Measurements from ENCODE around the gene KLF17.
"Not testable (repeated sequence)": the region's sequence is repeated elsewhere in the genome, so short reads cannot be mapped to it uniquely, and the experiment has no call there.

The KLF17 gene

DNA sequence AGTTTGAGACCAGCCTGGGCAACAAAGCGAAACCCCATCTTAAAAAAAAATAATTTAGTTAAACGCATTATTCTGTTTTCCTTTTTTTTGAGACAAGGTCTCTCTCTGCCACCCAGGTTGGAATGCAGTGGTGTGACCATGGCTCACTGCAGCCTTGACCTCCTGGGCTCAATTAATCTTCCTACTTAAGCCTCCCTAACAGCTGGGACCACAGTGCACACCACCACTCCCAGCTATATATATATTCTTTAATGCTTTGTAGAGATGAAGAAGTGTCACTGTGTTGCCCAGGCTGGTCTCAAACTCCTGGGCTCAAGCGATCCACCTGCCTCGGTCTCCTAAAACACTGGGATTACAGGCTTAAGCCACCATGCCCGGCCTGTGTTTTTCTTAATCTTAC, 7.7 kb upstream of the KLF17 start:
- no peak for FAIRE-seq

DNA sequence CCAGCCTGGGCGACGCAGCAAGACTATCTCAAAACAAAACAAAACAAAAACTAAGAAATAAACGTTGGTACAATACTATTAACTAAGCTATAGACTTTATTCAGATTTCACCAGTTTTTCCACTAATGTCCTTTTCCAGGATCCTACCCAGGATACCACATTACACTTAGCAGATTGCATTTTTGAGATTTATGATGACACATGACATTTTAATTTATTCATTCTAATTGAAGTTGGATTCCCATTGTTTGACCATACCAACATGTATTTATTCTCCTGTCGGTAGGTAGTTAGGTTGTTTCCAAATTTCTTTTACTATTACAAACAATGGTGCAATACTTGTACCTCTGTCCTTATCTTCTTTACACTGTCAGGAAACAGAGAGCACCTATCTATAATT, 6.8 kb upstream of the KLF17 start:
- FAIRE-seq = no peak

DNA sequence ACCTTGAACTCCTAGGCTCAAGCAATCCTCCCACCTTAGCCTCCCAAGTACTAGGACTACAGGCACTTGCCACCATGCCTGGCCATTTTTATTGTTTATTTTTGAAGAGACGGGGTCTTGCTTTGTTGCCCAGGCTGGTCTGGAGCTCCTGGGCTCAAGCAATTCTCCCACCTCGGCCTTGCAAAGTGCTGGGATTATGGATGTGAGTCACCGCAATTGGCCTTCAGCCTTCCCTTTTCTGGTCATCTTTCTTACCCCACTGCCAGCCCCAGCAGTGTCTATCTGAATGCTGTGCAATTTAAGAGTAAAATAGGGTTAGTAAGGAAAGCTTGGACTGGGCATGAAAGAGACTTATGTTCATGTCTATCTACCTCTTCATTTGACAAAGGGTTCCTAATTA, 6.1 kb upstream of the KLF17 start:
- no peak for FAIRE-seq

DNA sequence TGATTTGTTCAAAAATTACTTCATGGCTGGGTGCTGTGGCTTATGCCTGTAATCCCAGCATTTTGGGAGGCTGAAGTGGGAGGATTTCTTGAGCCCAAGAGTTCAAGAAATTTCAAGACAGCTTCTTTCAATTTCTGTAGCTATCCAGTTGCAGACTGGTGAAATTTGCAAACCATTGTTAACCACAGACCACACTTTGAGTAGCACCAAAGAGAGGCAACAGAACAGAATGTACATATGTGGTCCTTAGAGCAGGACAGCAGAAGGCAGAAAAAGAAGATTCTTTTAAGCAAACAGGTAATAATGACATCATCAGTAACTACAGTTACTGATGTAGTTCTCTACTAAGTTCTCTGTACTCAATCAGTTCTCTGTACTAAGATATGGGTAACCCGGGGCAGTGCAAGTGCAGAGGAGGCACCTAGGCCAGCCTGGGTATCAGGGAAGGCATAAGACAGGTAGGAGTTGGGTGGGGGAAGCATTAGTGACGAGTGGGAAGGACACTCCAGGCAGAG, 5.5 kb upstream of the KLF17 start:
- no peak for FAIRE-seq

DNA sequence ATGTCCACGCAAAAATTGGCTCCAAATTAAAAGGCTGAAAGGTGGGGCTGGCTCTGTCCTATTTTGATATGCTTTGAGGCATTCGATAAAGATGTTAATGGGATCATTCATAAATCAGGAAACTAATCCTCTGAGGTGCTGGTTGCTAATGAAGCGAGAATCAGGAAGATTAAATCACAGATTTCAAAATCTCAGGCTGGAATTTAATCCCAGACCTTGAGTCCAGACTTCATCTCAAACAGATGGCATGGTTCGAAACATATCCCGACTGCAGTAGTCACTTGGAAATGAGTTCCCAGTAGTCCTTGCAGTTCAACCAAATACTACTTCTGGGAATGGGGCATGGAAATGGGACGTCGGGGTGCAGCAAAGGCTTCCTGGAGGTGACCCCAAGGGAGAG, 4.5 kb upstream of the KLF17 start:
- no peak for FAIRE-seq

DNA sequence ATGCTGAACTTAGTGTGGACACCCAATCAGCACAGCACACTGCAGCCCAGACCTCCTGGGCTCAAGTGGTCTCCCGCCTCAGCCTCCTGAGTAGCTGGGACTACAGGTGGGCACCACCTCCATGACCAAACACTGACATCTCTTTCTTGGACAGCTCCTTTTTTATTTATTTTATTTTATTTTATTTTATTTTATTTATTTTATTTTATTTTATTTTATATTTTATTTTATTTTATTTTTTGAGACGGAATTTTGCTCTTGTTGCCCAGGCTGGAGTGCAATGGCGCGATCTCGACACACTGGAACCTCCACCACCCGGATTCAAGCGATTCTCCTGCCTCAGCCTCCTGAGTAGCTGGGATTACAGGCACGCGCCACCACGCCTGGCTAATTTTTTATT, 1.3 kb upstream of the KLF17 start:
- FAIRE-seq = not testable (repeated sequence)

DNA sequence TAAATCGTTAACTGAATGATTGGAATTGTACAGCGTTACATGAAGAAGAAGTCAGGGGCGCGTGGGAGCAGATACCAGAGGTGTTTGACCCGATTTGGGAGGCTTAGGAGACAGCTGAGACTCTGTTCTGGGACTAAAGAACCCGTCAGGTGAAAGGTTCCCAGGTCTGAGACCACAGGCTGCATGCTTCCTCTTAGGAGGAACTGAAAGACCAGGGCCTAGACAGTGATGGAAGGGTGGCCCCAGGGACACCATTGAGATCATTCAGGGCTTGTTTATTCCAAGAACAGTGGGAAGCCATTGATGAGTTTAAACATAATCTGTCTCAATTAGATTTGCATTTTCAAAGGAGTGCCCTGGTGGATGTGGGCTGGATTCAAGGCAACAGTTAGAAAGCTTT, 904 bp downstream of the KLF17 start:
- FAIRE-seq = no peak

DNA sequence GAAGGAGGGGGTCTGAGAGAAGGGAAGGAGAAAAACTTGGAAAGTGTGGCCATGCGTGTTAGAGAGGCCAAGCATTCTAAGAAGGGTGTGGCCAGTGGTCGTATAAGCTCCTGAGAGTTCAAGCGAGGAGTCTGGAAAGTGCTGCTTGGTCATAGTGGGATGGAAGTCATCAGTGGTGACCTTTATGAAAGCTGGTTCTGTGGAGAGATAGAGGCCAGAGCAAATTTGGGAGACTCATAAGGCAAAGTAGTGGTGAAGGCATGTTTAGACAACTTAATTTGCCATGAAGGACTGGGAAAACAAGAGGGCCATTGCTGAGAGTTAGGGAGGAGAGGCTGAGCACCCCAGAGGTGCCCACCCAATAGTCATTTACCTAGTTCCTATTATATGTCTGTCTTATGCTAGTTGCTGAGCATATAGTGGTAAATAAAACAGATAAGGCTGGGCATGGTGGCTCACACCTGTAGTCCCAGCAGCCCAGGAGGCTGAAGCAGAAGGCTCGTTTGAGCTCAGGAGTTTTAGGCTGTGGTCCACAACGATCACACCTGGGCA, 1.9 kb downstream of the KLF17 start:
- no peak for FAIRE-seq

DNA sequence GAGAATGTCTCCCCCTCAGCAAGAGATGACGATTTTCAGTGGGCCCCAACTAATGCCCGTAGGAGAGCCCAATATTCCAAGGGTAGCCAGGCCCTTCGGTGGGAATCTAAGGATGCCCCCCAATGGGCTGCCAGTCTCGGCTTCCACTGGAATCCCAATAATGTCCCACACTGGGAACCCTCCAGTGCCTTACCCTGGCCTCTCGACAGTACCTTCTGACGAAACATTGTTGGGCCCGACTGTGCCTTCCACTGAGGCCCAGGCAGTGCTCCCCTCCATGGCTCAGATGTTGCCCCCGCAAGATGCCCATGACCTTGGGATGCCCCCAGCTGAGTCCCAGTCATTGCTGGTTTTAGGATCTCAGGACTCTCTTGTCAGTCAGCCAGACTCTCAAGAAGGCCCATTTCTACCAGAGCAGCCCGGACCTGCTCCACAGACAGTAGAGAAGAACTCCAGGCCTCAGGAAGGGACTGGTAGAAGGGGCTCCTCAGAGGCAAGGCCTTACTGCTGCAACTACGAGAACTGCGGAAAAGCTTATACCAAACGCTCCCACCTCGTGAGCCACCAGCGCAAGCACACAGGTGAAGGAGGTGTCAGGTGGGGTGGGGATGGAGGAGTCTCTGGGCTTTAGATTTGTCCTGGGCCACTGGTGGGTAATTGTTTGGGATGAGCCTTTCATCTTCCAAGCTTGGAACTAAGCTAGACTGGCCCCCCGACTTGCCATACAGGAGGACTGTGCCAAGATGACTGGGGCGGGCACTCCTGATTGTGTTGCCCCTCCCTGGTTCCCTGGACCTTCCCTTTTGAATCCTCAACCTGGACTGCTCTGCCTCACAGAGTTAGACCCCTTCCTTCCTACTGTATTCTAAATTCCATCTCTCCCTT, 11.2 kb downstream of the KLF17 start:
- no peak for FAIRE-seq

DNA sequence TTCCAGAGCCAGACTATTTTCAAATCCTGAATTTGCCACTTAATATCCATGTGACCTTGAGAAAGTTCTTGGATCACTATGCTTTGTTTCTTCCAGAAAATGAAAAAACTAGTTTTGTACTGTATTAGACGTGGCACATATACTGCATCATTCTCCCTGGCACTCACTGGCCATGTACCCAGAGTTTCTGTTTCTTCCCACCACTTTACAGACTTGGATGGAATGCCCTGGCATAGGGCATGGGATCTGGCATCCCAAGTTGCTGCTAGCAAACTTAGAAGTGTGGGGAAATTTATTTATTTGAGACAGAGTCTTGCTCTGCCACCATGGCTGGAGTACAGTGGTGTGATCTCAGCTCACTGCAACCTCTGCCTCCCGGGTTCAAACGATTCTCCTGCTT, 12.8 kb downstream of the KLF17 start:
- no peak for FAIRE-seq

DNA sequence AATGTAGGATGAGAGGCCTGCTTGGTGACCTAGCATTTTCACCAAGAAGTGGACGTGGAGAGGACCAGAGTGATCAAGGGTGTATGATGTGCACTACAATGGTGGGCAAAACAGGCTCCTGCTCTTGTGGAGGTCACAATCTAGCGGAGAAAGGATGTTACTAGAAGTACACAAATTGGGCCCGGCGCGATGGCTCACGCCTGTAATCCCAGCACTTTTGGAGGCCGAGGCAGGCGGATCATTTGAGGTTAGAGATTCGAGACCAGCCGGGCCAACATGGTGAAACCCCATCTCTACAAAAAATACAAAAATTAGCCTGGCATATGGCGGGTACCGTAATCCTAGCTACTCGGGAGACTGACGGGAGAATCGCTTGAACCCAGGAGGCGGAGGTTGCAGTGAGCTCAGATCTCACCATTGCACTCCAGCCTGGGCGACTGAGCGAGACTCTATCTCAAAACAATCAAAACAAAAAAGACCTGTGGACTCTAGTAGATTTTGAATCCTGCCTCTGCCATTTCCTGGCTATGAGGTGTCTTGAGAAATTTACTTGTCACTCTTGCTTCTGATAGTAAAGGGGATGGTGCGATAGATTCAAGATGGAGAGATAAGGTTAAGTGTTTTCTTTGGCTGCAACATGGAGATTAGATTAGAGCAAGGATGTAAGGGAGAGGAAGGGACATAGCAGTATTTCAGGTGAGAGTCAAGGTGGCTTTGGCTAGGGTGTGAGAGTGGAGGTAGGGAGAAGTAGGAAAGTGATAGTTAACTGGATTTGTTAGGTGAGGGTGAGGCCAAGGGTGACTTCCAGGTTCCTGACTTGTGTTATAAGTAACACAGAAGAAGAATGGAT, 15.7 kb downstream of the KLF17 start:
- FAIRE-seq = no peak

DNA sequence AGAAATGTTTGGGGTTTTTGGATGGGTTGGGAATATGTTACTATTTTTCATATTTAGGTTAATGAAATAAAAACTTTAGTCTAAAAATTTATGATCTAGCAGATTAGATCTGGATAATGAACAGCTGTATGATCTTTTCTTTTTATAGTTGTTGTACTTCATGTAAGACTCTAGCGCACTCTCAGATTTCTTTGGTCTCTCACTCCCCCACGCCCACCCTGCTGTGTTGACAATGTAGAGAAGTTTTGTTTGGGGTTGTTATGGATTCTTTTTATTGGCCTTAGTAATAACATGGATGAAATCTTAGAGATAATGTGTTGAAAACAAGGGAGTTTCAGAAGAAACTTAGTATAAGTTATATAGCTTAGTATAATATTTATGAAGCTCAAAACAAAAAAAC, 17.3 kb downstream of the KLF17 start:
- no peak for FAIRE-seq

DNA sequence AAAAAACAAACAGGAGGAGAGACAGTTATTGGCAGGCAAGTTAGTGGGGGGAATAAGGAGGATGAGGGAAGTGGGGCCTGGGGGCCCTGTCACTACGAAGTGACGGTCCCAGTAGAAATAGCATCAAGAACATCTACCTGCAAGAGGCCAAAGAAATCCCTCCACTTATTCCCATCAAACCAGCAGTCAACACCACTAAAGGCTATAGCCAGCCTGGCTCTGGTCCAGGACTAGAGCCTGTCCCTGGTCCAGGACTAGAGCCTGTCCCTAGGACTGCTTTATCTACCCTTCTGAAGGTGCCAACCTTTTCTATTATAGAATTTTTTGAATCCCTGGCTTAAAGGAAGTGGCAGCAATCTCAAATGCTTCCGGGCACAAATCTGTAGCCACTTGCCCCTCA, 19.6 kb downstream of the KLF17 start:
- FAIRE-seq = no peak

DNA sequence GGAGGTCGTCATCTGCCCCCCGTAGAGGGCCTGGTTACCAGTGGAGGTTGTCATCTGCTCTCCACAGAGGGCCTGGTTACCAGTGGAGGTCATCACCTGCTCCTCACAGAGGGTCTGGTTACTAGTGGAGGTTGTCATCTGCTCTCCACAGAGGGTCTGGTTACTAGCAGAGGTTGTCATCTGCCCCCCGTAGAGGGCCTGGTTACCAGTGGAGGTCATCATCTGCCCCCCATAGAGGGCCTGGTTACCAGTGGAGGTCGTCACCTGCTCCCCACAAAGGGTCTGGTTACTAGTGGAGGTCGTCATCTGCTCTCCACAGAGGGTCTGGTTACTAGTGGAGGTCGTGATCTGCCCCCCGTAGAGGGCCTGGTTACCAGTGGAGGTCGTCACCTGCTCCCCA, 20.9 kb downstream of the KLF17 start:
- FAIRE-seq = not testable (repeated sequence)

DNA sequence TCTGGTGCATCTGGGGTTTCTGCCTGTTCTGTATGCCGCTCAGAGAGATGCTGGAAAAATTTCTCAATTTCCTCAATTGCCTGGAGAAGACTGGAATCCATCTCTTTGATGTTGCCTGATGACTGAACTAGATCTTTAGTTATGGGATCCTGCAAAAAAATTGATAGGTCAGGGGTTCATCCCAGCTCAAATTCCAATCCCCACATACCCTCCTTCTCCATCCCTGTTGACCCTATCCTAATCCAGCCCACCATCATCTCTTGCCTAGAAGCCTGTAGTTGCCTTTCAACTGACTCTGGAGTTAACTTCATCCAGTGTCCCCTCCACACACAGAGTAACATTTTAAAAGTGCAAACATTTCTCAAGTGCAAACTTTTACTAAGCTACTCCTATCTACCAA, 22.9 kb downstream of the KLF17 start, which contains the start of gene KLF18:
KLF18 (minus strand) TSS at position 101 of the 400 bp plus-strand sequence; CDS start at position 101, 0 bp downstream.
- no peak for FAIRE-seq

DNA sequence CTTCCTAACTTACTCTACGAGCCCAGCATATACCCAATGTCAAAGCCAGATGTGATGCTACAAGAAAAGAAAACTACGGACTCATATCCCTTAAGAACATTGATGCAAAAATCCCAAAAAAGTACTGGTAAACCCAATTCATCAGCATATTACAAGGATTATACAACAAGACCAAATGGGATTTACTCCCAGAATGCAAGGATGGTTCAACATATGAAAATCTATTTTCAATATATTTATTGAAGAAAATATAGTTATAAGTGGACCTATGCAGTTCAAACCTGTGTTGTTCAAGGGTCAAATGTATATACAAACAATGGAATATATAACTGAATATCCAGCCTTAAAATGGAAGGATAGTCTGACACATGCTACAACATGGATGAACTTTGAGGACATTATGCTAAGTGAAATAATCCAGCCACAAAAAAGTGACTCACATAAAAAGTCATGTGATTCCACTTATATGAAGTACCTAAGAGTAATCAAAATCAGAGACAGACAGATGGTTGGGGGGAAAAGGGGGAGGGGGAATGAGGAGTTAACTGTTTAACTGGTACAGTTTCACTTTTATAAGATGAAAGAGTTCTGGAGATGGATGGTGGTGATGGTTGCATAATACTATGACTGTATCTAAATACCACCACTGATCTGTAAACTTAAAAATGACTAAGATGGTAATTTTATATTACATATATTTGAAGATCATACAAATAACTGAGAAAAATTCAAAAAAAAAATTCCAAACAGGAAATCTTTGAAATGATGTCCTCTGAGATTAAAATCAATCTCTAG, 26.5 kb downstream of the KLF17 start:
- FAIRE-seq = no peak

DNA sequence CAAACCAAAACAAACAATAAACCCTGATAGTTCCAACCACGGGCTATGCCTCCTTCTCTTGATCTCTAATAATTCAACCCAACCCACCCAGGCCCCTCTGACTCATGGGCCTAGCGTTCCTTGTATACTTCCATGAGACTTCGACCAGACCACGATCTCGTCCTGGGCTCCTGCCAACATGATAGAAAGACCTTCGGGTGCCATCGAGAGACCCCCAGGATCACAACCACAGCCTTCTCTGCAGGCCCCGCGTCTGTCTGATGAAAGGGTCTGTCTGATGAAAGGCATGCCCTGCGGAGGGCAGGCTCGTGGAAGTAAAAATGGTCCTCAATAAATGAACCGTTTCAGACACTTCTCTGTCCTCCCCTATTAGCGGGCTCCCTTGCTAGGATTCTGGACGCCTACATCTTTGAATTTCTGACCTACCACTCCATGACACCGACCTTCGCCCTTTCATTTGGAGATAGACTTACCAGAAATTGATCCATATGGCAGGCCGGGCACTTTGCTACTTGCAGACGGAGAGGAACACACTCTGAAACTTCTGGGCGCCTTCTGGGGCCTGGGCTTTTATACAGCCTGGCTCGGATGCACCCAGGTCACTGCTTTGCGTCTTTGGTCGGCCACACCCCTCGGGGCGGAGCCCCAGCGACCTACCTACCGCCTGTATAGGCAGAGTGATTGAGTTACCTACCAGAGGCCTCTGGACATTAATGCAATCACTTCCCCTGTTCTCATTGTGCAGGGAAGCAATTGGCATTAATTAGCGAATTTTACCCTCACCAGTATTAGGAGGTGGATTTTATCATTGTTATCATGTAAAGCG, 28.1 kb downstream of the KLF17 start:
- no peak for FAIRE-seq

DNA sequence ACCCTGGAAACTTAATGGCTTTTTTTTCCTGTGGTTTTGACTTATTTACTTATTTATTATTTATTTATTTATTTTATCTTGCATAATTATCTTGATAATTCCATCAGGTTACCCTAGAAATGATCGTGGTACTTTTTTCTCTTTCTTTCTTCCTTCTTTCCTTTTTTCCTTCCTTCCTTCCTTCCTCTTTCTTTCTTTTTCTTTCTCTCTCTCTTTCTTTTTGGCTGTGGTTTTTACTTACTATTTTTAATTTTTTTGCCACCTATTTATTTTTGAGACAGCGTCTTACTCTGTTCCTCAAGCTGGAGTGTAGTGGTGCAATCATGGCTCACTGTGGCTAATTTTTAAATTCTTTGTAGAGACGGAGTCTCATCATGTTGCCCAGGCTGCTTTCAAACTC, 29.0 kb downstream of the KLF17 start:
- FAIRE-seq = no peak

DNA sequence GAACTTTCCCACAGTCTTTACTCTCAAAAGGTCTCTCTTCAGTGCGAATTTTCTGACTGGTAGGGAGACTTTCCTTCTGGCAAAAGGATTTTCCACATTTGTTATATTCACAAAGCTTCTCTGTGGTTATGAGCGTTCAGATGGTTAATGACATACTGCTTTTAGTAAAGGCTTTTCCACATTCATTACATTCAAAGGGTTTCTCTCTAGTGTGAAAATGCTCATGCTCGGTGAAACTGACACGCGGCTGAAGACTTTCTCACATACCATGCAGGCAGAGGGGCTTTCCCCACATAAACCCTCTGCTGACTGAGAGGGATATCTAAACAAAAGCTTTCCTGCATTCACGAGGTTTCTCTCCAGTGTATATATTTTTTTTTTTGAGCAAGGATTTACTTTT, 32.7 kb downstream of the KLF17 start:
- FAIRE-seq = no peak

DNA sequence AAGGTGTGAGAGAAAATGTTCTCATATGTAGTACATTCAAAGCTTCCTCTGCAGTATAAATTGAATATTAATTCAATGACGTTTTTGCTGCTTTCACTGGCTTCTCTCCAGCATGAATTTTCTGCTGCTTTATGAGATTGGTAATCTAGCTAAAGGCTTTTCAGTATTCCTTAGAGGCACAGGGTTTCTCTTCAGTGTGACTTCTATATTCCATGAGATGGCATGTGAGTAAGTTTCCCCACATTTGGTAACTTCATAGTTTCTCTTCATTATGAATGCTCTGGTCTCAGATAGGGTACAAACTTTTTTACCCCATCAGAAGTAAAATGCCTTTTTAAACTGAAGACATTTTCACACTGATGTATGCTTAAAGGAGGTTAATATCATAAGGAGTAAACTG, 33.2 kb downstream of the KLF17 start:
- FAIRE-seq = no peak

DNA sequence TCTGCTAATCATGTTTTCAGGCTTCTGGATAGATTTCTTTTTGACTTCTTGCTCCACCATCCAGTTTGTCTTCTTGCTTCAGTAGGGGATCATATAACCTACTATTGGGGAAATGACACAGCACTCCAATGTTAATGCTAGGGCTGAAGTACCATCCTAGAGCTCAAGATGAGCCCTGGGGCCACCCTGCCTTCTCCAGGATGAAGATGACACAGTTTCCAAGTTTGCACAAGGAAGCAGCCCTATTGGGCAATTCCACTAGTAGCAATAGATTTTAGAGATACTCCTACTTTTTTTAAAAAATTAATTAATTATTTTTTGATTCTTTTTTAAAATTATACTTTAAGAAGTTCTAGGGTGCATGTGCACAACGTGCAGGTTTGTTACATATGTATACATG, 34.1 kb downstream of the KLF17 start:
- no peak for FAIRE-seq

DNA sequence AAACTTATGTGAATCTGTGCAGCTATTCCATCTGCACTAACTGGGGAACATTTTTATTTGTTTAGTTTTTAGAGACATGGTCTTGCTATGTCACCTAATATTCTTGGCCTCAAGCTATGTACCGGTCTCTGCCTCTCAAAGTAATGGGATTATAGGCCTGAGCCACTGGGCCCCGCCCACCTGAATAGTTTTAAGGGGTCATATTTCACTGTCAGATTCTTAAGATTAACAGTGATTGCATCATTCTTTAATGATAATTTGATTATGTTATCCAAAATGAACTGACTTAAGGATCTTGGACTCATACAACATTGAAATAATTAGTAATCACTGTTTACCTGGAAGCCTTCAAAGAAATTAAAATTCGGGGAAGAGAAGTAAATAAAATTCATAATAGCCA, 35.4 kb downstream of the KLF17 start:
- FAIRE-seq = no peak

All from A204.1 (cell line).